Measurements from ENCODE around the gene CDK5R1.
"Not testable (repeated sequence)": the region's sequence is repeated elsewhere in the genome, so short reads cannot be mapped to it uniquely, and the experiment has no call there.

DNA sequence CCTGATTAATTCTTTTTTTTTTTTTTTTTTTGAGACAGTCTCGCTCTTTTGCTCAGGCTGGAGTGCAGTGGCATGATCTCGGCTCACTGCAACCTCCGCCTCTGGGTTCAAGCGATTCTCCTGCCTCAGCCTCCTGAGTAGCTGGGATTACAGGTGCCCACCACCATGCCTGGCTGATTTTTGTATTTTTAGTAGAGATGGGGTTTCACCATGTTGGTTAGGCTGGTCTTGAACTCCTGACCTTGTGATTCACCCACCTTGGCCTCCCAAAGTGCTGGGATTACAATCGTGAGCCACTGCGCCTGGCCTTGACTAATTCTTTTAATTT is 37.7 kb downstream of the CDK5R1 start:
- TF ChIP-seq, protein P1, sequence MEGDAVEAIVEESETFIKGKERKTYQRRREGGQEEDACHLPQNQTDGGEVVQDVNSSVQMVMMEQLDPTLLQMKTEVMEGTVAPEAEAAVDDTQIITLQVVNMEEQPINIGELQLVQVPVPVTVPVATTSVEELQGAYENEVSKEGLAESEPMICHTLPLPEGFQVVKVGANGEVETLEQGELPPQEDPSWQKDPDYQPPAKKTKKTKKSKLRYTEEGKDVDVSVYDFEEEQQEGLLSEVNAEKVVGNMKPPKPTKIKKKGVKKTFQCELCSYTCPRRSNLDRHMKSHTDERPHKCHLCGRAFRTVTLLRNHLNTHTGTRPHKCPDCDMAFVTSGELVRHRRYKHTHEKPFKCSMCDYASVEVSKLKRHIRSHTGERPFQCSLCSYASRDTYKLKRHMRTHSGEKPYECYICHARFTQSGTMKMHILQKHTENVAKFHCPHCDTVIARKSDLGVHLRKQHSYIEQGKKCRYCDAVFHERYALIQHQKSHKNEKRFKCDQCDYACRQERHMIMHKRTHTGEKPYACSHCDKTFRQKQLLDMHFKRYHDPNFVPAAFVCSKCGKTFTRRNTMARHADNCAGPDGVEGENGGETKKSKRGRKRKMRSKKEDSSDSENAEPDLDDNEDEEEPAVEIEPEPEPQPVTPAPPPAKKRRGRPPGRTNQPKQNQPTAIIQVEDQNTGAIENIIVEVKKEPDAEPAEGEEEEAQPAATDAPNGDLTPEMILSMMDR (IDR thresholded peaks at IDR 0.05; ENCODE audit: extremely low read depth in 1 of 2, insufficient read depth in 1 of 2, low read depth in 1 of 2, low read length in 2 of 2) = not testable (repeated sequence)
- TF ChIP-seq EZH2 (IDR thresholded peaks at IDR 0.05; ENCODE audit: borderline replicate concordance, low read depth, low read length, severe bottlenecking); POLR2A (IDR thresholded peaks at IDR 0.05; ENCODE audit: low read depth, low read length); POLR2AphosphoS5 (IDR thresholded peaks at IDR 0.05; ENCODE audit: insufficient read depth, low read depth, low read length); JUN (IDR thresholded peaks at IDR 0.05; ENCODE audit: borderline replicate concordance, insufficient read depth, insufficient read length, low read depth); MYC (IDR thresholded peaks at IDR 0.05; ENCODE audit: low read depth, low read length); FOS (IDR thresholded peaks at IDR 0.05; ENCODE audit: borderline replicate concordance, insufficient read depth, low read length): not testable (repeated sequence)

Measured in endothelial cell of umbilical vein (primary cell).